Activated CD8-positive, alpha-beta memory T cell treated with anti-CD3 and anti-CD28 coated beads, Interleukin-2, amount 50 U/mL, for 1 hour (primary cell): ENCODE data around the gene DDX39B.
"Not testable (repeated sequence)": the region's sequence is repeated elsewhere in the genome, so short reads cannot be mapped to it uniquely, and the experiment has no call there.

Source experiments
- DNase-seq: peaks from one replicate; pipeline ENCODE4 v3.0.0-alpha.2; 2020; ENCODE audit errors: extremely low read depth

Gene DDX39B

DNA sequence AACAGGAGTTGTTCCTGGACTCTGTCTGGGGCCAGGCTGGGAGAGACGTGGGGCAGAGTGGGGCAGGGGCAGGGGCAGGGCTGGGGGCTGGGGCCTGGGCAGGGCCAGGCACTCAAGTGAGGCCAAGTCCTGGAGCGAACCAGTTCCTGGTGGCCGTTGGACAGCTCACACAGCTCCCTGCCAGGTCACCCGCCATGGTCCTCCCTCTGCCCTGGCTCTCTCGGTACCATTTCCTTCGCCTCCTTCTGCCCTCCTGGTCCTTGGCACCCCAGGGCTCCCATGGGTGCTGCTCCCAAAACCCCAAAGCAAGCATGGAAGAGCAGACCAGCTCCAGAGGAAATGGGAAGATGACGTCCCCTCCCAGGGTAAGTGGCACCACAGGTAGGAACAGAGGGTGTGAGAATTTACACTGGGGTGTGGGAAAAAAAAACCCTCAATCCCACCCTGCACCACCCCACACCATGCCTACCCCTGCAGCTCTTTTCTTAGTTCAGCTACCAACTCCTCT lies 12.9 kb downstream of the DDX39B start, which contains the start of gene MCCD1:
Gene MCCD1, plus strand, starts transcription at position 142 of the 508 bp plus-strand sequence. Its CDS starts 53 bp downstream, at position 195.
- DNase-seq: no peak

DNA sequence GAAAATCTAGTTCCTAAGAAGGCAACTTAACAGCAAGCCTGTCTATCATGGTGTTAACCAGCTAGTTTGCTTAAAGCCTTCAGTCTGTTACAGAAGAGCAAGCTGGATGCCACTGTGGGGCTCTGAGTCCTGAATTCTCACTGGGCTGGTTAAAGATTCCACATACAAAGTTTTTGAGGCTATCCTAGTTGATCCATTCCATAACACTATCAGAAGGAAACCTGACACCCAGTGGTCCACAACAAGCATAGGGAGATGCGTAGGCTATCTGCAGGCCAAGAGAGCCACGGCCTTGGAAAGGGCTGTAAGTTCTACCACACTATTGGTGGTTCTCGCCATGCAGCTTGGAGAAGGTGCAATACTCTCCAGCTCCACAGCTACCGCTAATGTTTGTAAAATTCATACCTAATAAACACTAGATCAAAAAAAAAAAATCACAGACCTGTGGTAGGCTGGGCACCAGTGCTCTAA lies 13.5 kb downstream of the DDX39B start:
- DNase-seq: no peak

DNA sequence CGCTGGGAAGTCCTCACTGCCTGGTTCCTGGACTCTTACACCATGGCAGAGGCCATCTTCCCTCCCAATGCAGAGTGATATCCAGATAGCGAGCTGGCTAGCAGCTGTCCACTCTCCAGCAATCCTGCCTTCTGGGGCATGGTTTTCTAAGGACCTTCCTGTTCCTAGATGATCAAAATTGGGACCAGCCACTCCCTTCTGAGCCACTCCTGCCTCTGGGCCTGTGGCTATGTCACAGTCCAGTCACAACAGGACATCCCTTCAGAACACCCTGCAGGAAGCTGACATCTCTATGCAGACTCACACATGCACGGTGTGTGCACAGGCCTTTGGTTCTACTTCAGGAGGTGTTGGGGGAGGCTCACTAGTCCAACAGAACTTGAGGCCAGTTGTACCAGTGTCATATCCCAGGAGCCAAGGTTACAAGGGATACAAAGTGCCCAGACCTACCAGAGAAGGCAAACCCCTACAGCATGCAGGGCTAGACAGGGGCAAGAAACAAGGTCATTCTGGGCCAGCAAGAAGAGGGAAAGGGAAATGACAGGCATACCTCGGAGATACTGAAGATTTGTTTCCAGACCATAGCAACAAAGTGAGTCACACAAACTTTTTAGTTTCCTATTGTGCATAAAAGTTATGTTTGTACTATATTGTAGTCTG lies 15.7 kb downstream of the DDX39B start:
- no peak for DNase-seq

DNA sequence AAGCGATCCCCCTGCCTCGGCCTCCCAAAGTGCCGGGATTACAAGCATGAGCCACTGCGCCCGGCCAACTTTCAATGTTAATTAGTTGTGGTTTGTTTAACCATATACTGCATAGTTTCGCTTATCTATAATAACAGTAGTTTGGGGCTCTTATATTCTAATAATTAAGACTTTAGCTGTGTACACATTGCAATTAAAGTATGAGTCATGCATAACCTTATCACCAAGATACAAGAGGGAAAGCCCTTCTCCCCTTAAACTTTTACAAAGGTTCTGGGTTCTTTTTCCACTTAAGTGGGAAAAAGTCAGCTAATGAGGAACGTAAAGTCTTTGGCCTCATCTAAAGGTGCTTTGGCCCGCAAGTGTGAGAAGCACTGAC lies 16.3 kb downstream of the DDX39B start:
- no peak for DNase-seq

DNA sequence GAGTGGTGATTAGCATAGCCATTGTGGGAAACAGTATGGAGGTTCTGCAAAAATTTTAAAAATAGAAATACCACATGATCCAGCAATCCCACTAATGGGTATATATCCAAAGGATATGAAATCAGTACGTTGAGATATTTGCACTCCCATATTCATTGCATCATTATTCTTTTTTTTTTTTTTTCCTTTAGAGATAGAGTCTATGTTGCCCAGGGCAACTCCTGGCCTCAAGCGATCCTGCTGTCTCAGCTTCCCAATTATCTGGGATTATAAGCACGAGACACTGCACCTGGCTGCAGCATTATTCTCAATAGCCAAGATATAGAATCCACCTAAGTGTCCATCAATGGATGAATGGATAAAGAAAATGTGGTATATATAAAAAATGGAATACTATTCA lies 20.0 kb downstream of the DDX39B start:
- no peak for DNase-seq

DNA sequence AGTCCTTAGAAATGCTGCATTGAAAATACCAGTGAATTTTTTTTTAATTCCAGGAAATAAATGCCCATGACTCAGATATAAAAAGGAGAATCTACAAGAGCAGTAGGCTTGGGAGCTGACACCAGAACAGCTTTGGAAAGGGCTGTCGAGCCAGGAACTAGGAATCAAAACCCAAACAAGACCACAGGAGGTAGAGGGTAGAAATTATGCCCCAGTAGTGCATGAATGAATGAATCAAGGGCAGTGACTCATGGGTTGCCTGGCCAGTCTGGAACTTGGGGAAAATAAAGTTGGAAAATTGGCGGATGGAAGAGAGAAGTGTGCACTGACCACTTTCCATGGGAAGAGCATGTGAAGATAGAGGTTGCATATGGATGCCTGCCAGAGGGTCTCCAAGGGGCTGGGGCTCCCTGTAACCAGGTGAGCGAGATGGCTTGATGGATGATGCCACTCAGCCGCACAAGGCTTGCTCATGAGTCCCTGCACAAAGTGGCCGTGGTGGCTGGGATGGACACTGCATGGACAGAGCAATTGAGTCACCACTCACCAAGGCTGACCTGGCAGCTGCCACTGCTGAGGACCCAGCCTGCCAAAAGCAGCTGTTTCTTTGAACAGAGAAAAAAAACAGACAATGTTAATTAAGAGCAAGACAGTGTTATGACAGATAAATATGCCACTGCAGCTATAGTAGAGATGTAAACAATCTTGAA lies 28.2 kb downstream of the DDX39B start:
- no peak for DNase-seq

DNA sequence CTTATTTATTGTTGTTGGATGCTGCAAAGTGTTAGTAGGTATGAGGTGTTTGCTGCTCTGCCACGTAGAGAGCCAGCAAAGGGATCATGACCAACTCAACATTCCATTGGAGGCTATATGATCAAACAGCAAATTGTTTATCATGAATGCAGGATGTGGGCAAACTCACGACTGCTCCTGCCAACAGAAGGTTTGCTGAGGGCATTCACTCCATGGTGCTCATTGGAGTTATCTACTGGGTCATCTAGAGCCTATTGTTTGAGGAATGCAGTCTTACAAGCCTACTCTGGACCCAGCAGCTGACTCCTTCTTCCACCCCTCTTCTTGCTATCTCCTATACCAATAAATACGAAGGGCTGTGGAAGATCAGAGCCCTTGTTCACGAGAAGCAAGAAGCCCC lies 31.8 kb downstream of the DDX39B start:
- no peak for DNase-seq

DNA sequence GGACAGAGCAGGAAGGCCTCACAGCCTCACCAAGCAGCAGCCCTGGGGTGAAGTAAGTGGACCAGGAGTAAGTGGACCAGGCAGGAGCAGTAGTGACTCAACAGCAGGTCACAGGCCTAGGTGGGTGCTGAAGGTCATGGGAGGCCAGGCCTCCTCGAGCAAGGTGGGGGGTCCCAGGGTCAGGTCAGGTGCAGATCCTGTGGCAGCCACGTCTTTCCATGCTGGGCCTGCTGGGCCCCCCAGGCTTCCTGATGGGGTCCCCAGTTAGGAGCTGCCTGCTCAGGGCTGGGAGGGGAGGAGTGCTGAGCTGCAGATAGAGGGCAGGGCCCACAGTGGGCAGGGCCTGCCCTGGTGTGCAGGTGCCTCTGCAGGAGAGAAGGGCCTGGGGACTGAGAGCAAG lies 32.8 kb downstream of the DDX39B start:
- DNase-seq: not testable (repeated sequence)

DNA sequence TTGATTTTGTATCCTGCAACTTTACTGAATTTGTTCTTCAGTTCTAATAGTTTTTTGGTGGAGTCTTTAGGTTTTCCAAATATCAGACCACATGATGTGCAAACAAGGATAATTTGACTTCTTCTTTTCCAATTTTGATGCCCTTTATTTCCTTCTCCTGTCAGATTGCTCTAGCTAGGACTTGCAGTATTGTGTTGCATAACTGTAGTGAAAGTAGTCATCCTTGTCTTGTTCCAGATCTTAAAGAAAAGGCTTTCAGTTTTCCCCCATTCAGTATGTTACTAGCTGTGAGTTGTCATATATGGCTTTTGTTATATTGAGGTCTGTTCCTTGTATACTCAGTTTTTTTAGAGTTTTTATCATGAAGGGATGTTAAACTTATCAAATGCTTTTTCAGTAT lies 39.2 kb downstream of the DDX39B start:
- no peak for DNase-seq

DNA sequence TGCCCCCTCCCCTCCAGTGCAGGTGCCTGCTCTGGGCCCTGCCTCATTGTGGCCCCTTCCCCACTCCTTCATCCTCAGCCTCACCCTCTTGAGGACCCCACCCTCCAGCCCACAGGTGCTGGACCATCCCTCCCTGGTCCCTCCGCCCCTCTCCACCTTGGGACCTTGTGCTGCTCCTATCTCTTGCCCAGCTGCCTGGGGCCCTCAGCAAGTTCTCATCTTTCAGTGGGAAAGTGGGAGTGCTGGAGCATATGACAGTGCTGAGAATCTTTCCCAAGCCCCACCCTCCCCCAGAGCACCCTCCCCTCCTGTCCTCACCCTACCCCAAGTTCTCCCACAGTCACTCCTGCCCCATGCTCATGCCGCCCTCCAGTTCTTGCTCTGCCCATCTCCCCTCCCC lies 42.2 kb downstream of the DDX39B start:
- DNase-seq: not testable (repeated sequence)

DNA sequence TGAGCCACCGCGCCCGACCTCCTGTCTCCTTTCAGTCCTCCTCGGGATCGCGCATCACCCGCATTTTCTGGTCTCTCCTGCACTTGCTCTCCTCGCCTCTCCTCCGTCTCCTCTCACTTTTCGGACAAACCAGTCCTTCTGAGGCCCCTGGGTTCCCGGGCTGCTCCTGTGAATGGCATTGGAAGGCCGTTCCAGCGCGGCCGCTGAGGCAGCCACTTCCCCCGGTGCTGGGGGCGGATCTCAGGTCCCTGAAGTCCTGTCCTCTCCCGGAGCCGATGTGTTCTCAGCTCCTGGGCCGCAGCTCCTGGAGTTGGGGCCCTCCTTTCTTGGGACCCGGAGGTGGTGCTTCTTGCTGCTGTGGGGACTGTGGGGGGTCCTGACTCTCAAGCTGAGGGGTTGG lies 43.1 kb downstream of the DDX39B start:
- DNase-seq: no peak

DNA sequence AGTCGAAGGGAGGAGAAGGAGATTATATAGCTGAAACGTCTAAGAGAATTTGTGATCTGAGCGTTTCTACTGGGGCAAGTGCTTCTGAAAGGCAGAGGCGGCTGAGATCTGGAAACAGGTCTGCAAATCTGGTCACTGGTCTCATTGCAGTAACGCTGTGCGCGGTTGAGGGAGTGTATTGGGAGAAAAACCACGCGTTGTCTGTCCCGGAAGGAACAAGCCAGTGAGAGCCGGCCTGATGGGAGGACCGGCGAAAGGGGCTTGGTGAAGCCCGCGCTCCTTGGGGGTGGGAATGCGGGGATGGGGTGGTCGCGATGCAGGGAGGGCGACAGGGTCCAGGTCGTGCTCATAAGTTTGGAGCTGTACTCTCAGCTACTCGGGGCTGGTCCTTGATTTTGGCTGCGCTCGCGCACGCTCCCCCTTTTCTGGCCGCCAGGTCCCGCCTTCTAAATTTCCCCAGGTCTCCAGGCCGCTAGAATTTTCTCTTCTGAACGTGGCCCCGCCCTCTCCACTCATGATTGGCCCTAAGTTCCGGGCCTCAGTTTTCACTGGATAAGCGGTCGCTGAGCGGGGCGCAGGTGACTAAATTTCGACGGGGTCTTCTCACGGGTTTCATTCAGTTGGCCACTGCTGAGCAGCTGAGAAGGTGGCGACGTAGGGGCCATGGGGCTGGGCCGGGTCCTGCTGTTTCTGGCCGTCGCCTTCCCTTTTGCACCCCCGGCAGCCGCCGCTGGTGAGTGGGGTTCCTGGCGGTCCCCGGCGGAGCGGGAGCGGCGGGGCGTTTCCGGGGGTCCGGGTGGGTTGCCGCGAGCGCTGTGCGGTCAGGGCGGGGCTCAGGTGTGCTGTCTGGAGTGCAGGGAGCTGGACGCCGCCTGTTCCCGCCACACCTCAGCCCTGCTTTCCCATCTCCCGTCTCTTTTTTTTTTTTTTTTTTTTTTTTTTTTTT lies 44.0 kb downstream of the DDX39B start, which contains the start of gene MICB:
Gene MICB, plus strand, starts transcription at position 615 of the 946 bp plus-strand sequence. Its CDS starts 49 bp downstream, at position 664.
- peak; percentile 79 for DNase-seq

DNA sequence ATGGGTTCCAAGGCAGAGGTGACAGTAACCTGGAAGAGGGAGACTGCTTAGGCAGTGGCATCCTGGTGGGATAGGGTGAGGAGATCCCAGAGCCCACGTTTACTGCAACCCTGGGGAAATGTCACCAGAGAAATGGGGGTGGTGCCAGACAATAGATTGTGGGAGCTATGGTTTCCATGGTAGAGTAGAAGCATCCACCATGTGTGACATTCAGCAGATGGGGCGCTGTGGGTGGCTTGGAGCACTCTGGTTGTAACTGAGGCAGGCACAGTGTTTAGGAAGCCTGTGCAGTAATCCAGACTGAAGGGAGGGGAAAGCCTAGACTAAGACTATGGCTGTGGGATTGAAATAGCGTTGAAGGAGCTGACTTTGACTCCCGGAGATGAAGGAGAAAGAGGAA lies 45.0 kb downstream of the DDX39B start:
- DNase-seq: not testable (repeated sequence)

DNA sequence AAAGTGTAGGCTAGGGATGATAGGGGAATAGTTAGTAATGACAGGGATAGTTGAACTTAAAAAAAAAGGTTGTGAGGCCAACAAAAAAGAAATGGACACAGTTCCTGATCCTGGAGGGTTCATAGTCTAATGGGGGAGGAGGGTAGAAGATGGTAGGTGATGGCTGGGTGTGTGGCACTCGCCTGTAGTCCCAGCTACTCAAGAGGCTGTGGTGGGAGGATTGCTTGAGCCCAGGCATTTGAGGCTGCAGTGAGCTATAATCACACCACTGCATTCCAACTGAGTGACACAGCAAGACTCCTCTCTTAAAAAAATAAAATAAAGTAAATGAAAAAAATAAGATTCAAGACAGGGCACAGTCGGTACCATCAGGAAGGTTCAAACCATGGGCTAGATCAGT lies 46.2 kb downstream of the DDX39B start:
- no peak for DNase-seq

DNA sequence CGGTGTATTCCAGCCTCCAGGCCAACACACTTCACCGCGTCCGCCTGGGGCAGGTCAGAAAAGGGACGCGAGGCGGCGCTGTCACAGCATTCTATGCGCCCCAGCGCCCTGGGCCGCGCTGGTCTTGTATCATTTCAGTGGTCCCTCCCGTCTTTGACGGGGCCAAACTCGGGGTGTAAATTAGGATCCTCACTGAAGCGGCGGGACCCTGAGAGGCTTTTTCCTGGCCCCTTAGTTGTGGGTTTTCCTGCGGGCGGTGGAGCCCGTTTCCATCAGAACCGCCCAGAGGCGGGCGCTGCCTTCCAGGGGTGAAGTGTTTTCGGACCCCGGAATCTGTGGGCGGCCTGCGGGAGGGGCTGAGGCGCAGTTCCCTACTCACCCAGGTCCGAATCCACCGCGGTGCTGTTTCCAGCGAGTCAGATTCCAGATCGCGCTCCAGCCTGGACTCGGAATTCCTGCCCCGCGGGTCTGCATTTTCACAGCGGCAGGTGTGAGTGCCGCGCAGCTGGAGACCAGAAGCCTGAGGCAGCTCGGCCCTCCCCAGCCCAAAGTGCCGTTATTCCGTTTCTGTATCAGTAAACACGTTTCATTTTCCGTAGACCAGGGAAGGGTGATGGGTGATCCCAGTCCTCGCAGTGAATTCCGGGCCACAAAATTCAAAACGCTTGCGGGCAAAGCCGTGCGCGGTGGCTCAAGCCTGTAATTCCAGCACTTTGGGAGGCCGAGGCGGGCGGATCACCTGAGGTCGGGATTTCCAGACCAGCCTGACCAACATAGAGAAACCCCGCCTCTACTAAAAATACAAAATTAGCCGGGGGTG lies 47.7 kb downstream of the DDX39B start:
- DNase-seq: peak; percentile 29

DNA sequence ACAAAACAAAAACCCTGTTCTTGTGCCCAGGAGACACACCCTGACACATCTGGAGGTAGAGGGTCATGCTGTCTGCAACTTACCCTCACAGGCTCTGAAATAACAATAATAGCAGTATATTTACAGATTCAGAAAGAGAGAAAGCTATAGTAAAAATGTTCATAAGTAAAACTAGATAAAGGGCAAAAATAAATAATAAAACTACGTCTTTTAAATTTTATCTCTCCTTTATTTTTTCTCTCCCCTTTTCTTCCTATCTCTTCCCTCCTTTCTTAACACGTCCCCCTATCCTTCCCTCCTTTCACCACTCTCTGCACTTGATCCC lies 48.3 kb downstream of the DDX39B start:
- DNase-seq: not testable (repeated sequence)

DNA sequence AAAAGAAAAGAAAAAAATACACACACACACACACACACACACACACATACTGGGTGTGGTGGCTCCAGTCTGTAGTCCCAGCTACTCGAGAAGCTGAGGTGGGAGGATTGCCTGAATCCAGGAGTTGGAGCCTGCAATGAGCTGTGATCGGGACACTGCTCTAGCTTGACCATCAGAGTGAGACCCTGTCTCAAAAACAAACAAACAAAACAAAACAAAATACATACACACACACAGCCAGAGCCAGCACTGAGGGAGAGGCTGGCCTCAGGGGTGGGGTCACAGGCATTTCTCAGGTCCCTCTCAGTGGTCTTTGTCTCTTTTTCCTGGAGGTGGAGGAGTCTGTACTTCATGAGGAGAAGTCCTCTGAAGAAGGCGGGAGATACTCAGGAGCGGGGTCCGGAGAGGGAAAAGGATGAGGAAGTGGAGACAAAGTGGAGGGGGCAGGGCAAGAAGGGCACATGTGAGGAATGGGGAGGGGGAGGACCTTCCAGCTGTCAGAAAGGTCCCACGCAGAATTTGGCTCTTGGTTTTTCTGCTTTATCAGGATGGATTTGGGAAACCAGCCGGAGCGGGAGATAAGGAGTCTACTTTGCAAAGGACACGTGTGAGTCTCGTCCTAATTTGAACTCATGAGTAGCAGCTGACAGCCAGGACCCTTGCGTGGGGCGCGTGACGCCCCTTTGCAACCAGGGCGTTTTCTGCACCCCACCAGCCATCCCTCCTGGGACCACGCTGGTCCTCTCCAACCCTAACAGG lies 51.5 kb downstream of the DDX39B start:
- no peak for DNase-seq

DNA sequence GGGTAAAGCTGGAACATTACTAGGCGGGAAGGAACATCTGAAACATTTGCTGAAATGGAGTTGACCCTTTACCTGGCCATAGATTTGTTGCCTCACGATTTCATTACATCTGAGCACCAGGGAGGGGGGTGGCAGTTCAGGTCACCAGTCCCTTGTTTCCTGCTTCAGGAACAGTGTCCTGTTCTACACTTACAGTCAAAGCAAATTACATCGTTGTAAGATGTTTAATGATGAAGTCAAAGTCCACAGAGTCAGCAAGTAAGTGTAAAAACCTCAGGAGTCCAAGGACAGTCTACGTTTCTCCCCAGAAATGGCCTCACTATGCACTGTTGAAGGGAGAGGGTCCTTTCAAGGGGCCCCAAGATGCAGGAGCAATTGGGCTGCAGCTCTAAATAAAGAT lies 52.7 kb downstream of the DDX39B start:
- no peak for DNase-seq

DNA sequence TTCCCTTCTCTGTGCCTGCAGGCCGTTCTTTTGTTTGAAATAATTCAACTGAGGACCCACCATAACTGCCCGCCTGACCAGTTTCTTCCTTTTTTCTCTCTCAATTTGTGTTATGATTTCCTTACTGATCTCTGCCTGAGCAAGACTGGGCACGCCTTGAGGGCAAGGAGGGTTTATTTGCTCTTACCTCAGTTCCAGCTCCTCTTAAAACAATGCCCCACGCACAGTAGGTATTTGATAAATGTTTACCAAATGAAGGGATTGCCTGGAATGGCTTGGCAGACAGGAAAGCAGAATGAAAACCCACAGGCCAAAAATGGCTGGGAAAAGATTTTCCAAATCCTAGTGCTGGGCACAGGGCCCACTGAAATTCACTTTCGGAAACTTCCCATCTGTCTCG lies 54.1 kb downstream of the DDX39B start:
- DNase-seq: not testable (repeated sequence)

DNA sequence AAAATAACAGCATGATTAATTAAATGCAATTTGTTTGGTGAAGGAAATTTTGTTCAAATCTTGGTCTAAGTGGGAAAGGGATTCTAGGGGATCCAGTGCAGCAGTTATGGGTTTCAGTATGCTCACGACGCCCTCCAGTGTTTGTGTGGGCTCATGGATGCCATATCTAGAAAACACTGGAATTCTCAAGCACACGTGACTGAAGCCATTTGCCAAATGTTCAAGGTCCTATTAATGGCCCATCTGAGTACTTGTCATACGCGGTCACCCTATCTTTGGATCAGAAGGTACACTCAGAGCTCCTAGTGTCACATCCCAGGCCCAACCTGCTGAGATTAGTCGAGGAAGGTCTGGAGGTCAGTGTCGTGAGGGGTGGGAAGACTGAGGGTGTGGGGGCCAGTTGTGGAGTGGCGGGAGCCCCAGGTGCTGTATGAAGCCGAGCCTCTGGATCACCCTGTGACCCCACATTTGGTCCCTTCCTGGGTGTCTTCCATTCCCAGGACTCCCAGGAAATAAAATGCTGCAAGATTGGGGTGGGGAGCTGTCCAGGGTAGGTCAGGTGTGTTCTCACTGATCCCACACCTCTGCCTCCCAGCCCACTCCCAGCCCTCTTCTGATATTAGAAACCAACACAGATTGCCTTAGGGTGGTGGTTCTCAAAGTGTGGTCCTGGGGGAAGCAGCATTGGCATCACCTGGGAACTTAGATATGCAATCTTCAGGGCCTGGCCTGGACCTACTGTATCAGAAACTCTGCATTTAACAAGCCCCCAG lies 55.6 kb downstream of the DDX39B start:
- DNase-seq: not testable (repeated sequence)
